Osteoblast (primary cell): ENCODE measurements around the gene PTPRR. TPM values are rescaled to one million over a fixed set of nuclear protein-coding genes. Genes with fewer than 3 reads are reported as not detected.

Experiments used
- DNase-seq: peaks from one replicate; pipeline ENCODE4 v3.0.0; 2011; ENCODE audit warnings: low spot score, mixed read lengths; ENCODE audit not compliant: insufficient read length; ENCODE audit errors: missing footprints
- H2AFZ ChIP-seq: 2 replicates; pipeline ENCODE4 v1.6.0; 2011; ENCODE audit warnings: mild to moderate bottlenecking, low read length
- H3K27ac ChIP-seq: 2 replicates; pipeline ENCODE4 v1.5.1; 2011; ENCODE audit warnings: mild to moderate bottlenecking, low read depth, low read length, moderate library complexity
- H3K27me3 ChIP-seq: 2 replicates; pipeline ENCODE4 v1.6.0; 2012; ENCODE audit warnings: mild to moderate bottlenecking, control low read depth, inconsistent platforms, low read length, moderate library complexity; ENCODE audit not compliant: insufficient read depth
- H3K36me3 ChIP-seq: 2 replicates; pipeline ENCODE4 v1.5.1; 2011; ENCODE audit warnings: mild to moderate bottlenecking, low read length, control low read depth, moderate library complexity; ENCODE audit not compliant: insufficient read depth
- H3K4me1 ChIP-seq: 2 replicates; pipeline ENCODE4 v1.5.1; 2011; ENCODE audit warnings: mild to moderate bottlenecking, low read length, control low read depth, moderate library complexity; ENCODE audit not compliant: insufficient read depth
- H3K4me2 ChIP-seq: 2 replicates; pipeline ENCODE4 v1.6.0; 2011; ENCODE audit warnings: mild to moderate bottlenecking, low read length; ENCODE audit not compliant: insufficient read depth
- H3K4me3 ChIP-seq: fragments of 200-600 bp; sonication (generic); 3 replicates; pipeline ENCODE4 v1.5.1; 2012; ENCODE audit warnings: mild to moderate bottlenecking, low read length, inconsistent platforms; ENCODE audit not compliant: insufficient read depth
- H3K79me2 ChIP-seq: 2 replicates; pipeline ENCODE4 v1.6.0; 2012; ENCODE audit warnings: mild to moderate bottlenecking, low read length, control low read depth, inconsistent platforms; ENCODE audit not compliant: insufficient read depth
- H3K9me3 ChIP-seq: 2 replicates; pipeline ENCODE4 v1.5.1; 2011; ENCODE audit warnings: low read depth, low read length, control low read depth
- H4K20me1 ChIP-seq: 2 replicates; pipeline ENCODE4 v1.6.0; 2012; ENCODE audit warnings: mild to moderate bottlenecking, low read length, control low read depth; ENCODE audit not compliant: insufficient read depth
- CTCF ChIP-seq: IDR thresholded peaks from 2 replicates; pipeline ENCODE4 v1.5.1; 2011; ENCODE audit warnings: mild to moderate bottlenecking, low read depth, low read length, moderate library complexity; ENCODE audit errors: extremely low read depth
- total RNA-seq: library from RNA; depleted of rRNA; stranded (reverse); fragments of >200 nt; gene quantifications from 2 replicates; pipeline ENCODE4 v1.2.3, GENCODE V29; 2012

PTPRR gene
- total RNA-seq, 1 donor: not detected

- no peaks in the 10 kb centered on the region for H4K20me1 ChIP-seq
- no peak overlapping the region for H3K4me2 ChIP-seq
- no peak for DNase-seq
- no peaks in the 10 kb centered on the region for H3K36me3 ChIP-seq
- H3K9me3 ChIP-seq: no peaks in the 10 kb centered on the region
- peaks cover 10% of the 10 kb centered on the region for H3K4me1 ChIP-seq
- H3K27ac ChIP-seq: no peak overlapping the region
- no peak for TF ChIP-seq CTCF
- H3K27me3 ChIP-seq: peaks cover 14% of the 10 kb centered on the region
- H3K79me2 ChIP-seq: no peaks in the 10 kb centered on the region
- no peak overlapping the region for H3K4me3 ChIP-seq
- no peak overlapping the region for H2AFZ ChIP-seq
These were observed 166.2 kb downstream of the PTPRR start for GRCh38 chr12:70754330-70754741.

GRCh38 chr12:70752327-70752726 lies 168.2 kb downstream of the PTPRR start:
- no peak overlapping the region for H3K27ac ChIP-seq
- no peak overlapping the region for H3K4me2 ChIP-seq
- no peak overlapping the region for H2AFZ ChIP-seq
- DNase-seq: no peak
- no peaks in the 10 kb centered on the region for H3K79me2 ChIP-seq
- peaks cover 10% of the 10 kb centered on the region for H3K4me1 ChIP-seq
- H3K27me3 ChIP-seq: peaks cover 14% of the 10 kb centered on the region
- no peaks in the 10 kb centered on the region for H3K9me3 ChIP-seq
- H3K36me3 ChIP-seq: no peaks in the 10 kb centered on the region
- no peak overlapping the region for H3K4me3 ChIP-seq
- no peak for TF ChIP-seq CTCF
- H4K20me1 ChIP-seq: no peaks in the 10 kb centered on the region

GRCh38 chr12:70749931-70750330 lies 170.6 kb downstream of the PTPRR start:
- Histone ChIP-seq H2AFZ (no peak overlapping the region), H3K27ac (no peak overlapping the region), H4K20me1 (no peaks in the 10 kb centered on the region), H3K4me3 (no peak overlapping the region), H3K27me3 (peaks cover 14% of the 10 kb centered on the region), H3K79me2 (no peaks in the 10 kb centered on the region), H3K9me3 (no peaks in the 10 kb centered on the region), H3K4me1 (no peaks in the 10 kb centered on the region), H3K36me3 (no peaks in the 10 kb centered on the region), H3K4me2 (no peak overlapping the region)
- TF ChIP-seq CTCF: no peak
- no peak for DNase-seq

GRCh38 chr12:70748809-70749208 lies 171.7 kb downstream of the PTPRR start:
- Histone ChIP-seq H3K36me3 (no peaks in the 10 kb centered on the region), H3K4me3 (no peak overlapping the region), H3K4me1 (no peaks in the 10 kb centered on the region), H3K27ac (no peak overlapping the region), H3K79me2 (no peaks in the 10 kb centered on the region), H2AFZ (no peak overlapping the region), H3K9me3 (no peaks in the 10 kb centered on the region), H3K27me3 (peaks cover 14% of the 10 kb centered on the region), H3K4me2 (no peak overlapping the region), H4K20me1 (no peaks in the 10 kb centered on the region)
- TF ChIP-seq CTCF: no peak
- no peak for DNase-seq
